Loucy (cell line): Measurements from ENCODE around the gene AUH.

Source experiments
- H2AFZ ChIP-seq: fragments of 200-600 bp; sonication (generic); 2 replicates; pipeline ENCODE4 v1.6.0; 2016; ENCODE audit warnings: antibody characterized with exemption, mild to moderate bottlenecking, low read length, moderate library complexity
- H3F3A ChIP-seq: fragments of 200-600 bp; 2 replicates; pipeline ENCODE4 v1.6.0; 2016; ENCODE audit warnings: antibody characterized with exemption, low read depth, mild to moderate bottlenecking
- H3K27me3 ChIP-seq: fragments of 200-600 bp; sonication (generic); 2 replicates; pipeline ENCODE4 v1.6.1; 2014; ENCODE audit warnings: low read length, mild to moderate bottlenecking; ENCODE audit not compliant: insufficient read depth, poor library complexity, severe bottlenecking
- H3K36me3 ChIP-seq: fragments of 200-600 bp; sonication (generic); 2 replicates; pipeline ENCODE4 v1.6.1; 2016; ENCODE audit warnings: low read length; ENCODE audit not compliant: insufficient read depth
- H3K4me1 ChIP-seq: fragments of 200-600 bp; sonication (generic); 2 replicates; pipeline ENCODE4 v1.5.1; 2014; ENCODE audit warnings: low read length, mild to moderate bottlenecking; ENCODE audit not compliant: insufficient read depth, poor library complexity, severe bottlenecking
- H3K4me2 ChIP-seq: fragments of 200-600 bp; sonication (generic); 2 replicates; pipeline ENCODE4 v1.6.0; 2014; ENCODE audit warnings: antibody characterized with exemption, low read length, low read depth, mild to moderate bottlenecking; ENCODE audit not compliant: poor library complexity, severe bottlenecking
- H3K4me3 ChIP-seq: fragments of 200-600 bp; sonication (generic); 2 replicates; pipeline ENCODE4 v1.5.1; 2014; ENCODE audit warnings: low read length, mild to moderate bottlenecking, mixed read lengths; ENCODE audit not compliant: poor library complexity, severe bottlenecking
- H3K79me2 ChIP-seq: fragments of 200-600 bp; sonication (generic); 2 replicates; pipeline ENCODE4 v1.6.1; 2014; ENCODE audit warnings: low read length; ENCODE audit not compliant: insufficient read depth
- H3K9ac ChIP-seq: fragments of 200-600 bp; sonication (generic); 2 replicates; pipeline ENCODE4 v1.6.0; 2014; ENCODE audit warnings: mild to moderate bottlenecking, low read depth, low read length, moderate library complexity; ENCODE audit not compliant: poor library complexity, severe bottlenecking
- H3K9me2 ChIP-seq: fragments of 200-600 bp; sonication (generic); replicated peaks from 2 replicates; pipeline ENCODE4 v1.6.1; 2016; ENCODE audit warnings: low read depth, low read length, mixed read lengths
- H3K9me3 ChIP-seq: fragments of 200-600 bp; sonication (generic); 2 replicates; pipeline ENCODE4 v1.6.1; 2014; ENCODE audit warnings: mild to moderate bottlenecking, antibody characterized with exemption, low read length, low read depth; ENCODE audit not compliant: insufficient read depth
- H4K20me1 ChIP-seq: fragments of 200-600 bp; sonication (generic); 2 replicates; pipeline ENCODE4 v1.6.0; 2014; ENCODE audit warnings: antibody characterized with exemption, low read length, mild to moderate bottlenecking; ENCODE audit not compliant: insufficient read depth, poor library complexity, severe bottlenecking
- CTCF ChIP-seq: fragments of 200-600 bp; sonication (generic); conservative IDR thresholded peaks from 2 replicates; pipeline ENCODE4 v1.5.1; 2014; ENCODE audit warnings: mild to moderate bottlenecking, antibody characterized with exemption, low read length
- EZH2phosphoT487 ChIP-seq: fragments of 200-600 bp; IDR thresholded peaks from 2 replicates; pipeline ENCODE4 v1.6.1; 2018; ENCODE audit warnings: antibody characterized with exemption, mild to moderate bottlenecking, moderate library complexity, borderline replicate concordance

AUH gene

GRCh38 chr9:91297306-91297705, 64.4 kb downstream of the AUH start:
- H3K4me3 ChIP-seq: no peak overlapping the region
- no peak overlapping the region for H3K9ac ChIP-seq
- no peak for TF ChIP-seq EZH2phosphoT487
- no peak for TF ChIP-seq CTCF
- no peak overlapping the region for H2AFZ ChIP-seq
- H3K36me3 ChIP-seq: peaks cover 46% of the 10 kb centered on the region; the same call in 1 of the 2 replicates
- no peaks in the 10 kb centered on the region for H3K27me3 ChIP-seq
- H3K9me2 ChIP-seq: no peaks in the 10 kb centered on the region
- no peaks in the 10 kb centered on the region for H3F3A ChIP-seq
- H3K9me3 ChIP-seq: no peaks in the 10 kb centered on the region
- H3K4me1 ChIP-seq: peaks cover 18% of the 10 kb centered on the region
- 0 out of 2 replicates have a peak, but pooled peaks cover 6% of the 10 kb centered on the region for H3K79me2 ChIP-seq
- no peak overlapping the region for H3K4me2 ChIP-seq
- no peaks in the 10 kb centered on the region for H4K20me1 ChIP-seq

DNA sequence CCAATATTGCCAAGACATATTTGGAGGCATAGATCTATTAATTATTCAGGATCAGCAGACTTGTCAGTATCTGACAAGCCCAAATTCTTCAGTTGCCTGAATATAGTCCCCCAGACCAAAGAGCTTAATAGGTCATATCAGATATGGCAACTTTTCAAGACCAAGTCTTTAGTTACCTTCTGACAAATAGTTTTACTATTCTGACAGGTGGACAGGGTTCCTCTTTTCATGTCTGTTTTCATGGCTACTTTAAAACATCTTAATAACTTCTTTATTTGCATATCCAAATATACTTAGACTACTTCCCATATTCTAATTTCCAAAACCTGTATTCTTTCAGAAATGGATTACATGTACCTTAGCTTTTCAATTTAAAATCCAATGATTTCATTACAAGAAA, 65.4 kb downstream of the AUH start:
- peaks cover 53% of the 10 kb centered on the region; the same call in 1 of the 2 replicates for H3K36me3 ChIP-seq
- no peaks in the 10 kb centered on the region for H3K27me3 ChIP-seq
- no peak overlapping the region for H2AFZ ChIP-seq
- no peak overlapping the region for H3K4me2 ChIP-seq
- TF ChIP-seq CTCF (no peak), EZH2phosphoT487 (no peak)
- H3K9me2 ChIP-seq: no peaks in the 10 kb centered on the region
- H4K20me1 ChIP-seq: no peaks in the 10 kb centered on the region
- no peaks in the 10 kb centered on the region for H3F3A ChIP-seq
- H3K4me1 ChIP-seq: peaks cover 18% of the 10 kb centered on the region
- no peak overlapping the region for H3K4me3 ChIP-seq
- 0 out of 2 replicates have a peak, but pooled peaks cover 6% of the 10 kb centered on the region for H3K79me2 ChIP-seq
- H3K9me3 ChIP-seq: no peaks in the 10 kb centered on the region
- H3K9ac ChIP-seq: no peak overlapping the region

DNA sequence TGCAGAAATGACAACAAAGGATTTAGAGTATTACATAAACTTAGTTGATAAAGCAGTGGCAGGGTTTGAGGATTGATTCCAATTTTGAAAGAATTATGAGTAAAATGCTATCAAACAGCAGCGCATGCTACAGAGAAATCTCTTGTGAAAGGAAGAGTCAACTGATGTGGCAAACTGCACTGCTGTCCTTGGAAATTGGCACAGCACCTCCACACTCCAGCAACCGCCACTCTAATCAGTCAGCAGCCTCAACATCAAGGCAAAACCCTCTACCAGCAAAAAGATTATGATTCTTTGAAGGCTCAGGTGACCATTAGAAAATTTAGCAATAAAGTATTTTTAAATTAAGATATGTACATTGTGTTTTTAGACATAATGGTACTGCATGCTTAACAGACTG, 66.4 kb downstream of the AUH start:
- no peak overlapping the region for H3K9ac ChIP-seq
- no peak overlapping the region for H3K4me3 ChIP-seq
- no peaks in the 10 kb centered on the region for H4K20me1 ChIP-seq
- TF ChIP-seq CTCF: no peak
- no peak for TF ChIP-seq EZH2phosphoT487
- peaks cover 61% of the 10 kb centered on the region; the same call in 1 of the 2 replicates for H3K36me3 ChIP-seq
- H3K27me3 ChIP-seq: no peaks in the 10 kb centered on the region
- H3K9me3 ChIP-seq: no peaks in the 10 kb centered on the region
- H3K9me2 ChIP-seq: no peaks in the 10 kb centered on the region
- H3F3A ChIP-seq: no peaks in the 10 kb centered on the region
- no peak overlapping the region for H2AFZ ChIP-seq
- H3K79me2 ChIP-seq: 0 out of 2 replicates have a peak, but pooled peaks cover 6% of the 10 kb centered on the region
- peaks cover 18% of the 10 kb centered on the region for H3K4me1 ChIP-seq
- no peak overlapping the region for H3K4me2 ChIP-seq
